Adrenal gland (tissue), 12 donors: ENCODE data around the gene CTSL. TPM values are rescaled to one million over a fixed set of nuclear protein-coding genes. Genes with fewer than 3 reads are reported as not detected.

ENCODE experiments used
- DNase-seq, 7 donors: peaks; one replicate each; pipeline ENCODE4 v3.0.0-alpha.2; 2019 to 2020
- H3K27ac ChIP-seq, 5 donors: fragments of 200-600 bp; sonication (generic) in 4 of 5; 1 replicate in 3 of 5; 2 replicates in 2 of 5; pipeline versions ENCODE4 v1.5.1 to v1.8.0; 2016 to 2020; ENCODE audit warnings: mild to moderate bottlenecking in 1 of 5
- H3K27me3 ChIP-seq: fragments of 200-600 bp; 2 replicates; pipeline ENCODE4 v1.8.0; 2021
- H3K36me3 ChIP-seq, 2 donors: fragments of 200-600 bp; replicated peaks in 1 of 2; 1 replicate in 1 of 2; 2 replicates in 1 of 2; pipeline versions ENCODE4 v1.5.1 to v1.8.0; 2018 to 2022
- H3K4me1 ChIP-seq, 2 donors: fragments of 200-600 bp; replicated peaks in 1 of 2; 1 replicate in 1 of 2; 2 replicates in 1 of 2; pipeline versions ENCODE4 v1.5.1 to v1.8.0; 2018 to 2021
- H3K4me3 ChIP-seq, 4 donors: fragments of 200-600 bp; sonication (generic) in 3 of 4; one replicate each; pipeline ENCODE4 v1.5.1; 2016 to 2018
- H3K9me3 ChIP-seq, 3 donors: fragments of 200-600 bp; sonication (generic) in 1 of 3; replicated peaks in 1 of 3; 1 replicate in 2 of 3; 2 replicates in 1 of 3; pipeline versions ENCODE4 v1.5.1 to v1.8.0; 2016 to 2021
- CTCF ChIP-seq, 6 experiments: fragments of 450-650 bp in 4 of 6; fragments of 200-600 bp in 2 of 6; sonication (generic) in 1 of 6; IDR thresholded peaks; 1 replicate in 5 of 6; 2 replicates in 1 of 6; pipeline versions ENCODE4 v1.5.1 to v1.8.0; 2016 to 2021; ENCODE audit warnings: antibody characterized with exemption in 6 of 6, mild to moderate bottlenecking in 2 of 6, moderate library complexity in 1 of 6
- POLR2A ChIP-seq, 2 donors: fragments of 450-650 bp; IDR thresholded peaks; one replicate each; pipeline ENCODE4 v1.6.1; 2017; ENCODE audit warnings: antibody characterized with exemption in 2 of 2, mild to moderate bottlenecking in 2 of 2, moderate library complexity in 1 of 2
- WGBS, 4 donors: extraction: QIAGEN DNeasy Blood & Tissue Kit in 2 of 4; methylation state at CpG; one replicate each; pipeline versions ENCODE4 v1.1.5 to v1.1.7; 2013 to 2017; 5-methylcytosine and 5-hydroxymethylcytosine counted together
- intact Hi-C, 2 donors: fragments of 100-400 bp; cut with DNase I; formaldehyde crosslinking; loops; one replicate each; pipeline versions ENCODE4 v1.14.1 to v1.15.0; 2022 to 2023
- polyA plus RNA-seq, 3 donors: library from polyadenylated mRNA; stranded (reverse); fragments of 200-250 nt in 2 of 3; fragments of 350-450 nt in 1 of 3; fragmentation: Illumina TruSeq in 1 of 3; extraction: RNeasy Lipid Tissue Mini Kit (QIAGEN cat#74804) in 1 of 3; gene quantifications; one replicate each; pipeline ENCODE4 v1.2.3, GENCODE V29; 2013 to 2014
- total RNA-seq, 9 donors: library from RNA; depleted of rRNA in 4 of 9; stranded (reverse); fragments of >200 nt in 4 of 9; fragments of 120-200 nt in 1 of 9; fragmentation: NEBNext Ultra II Directional in 1 of 9; extraction: Animal tissue kit (Norgen Biotek cat#: 25700) in 1 of 9; gene quantifications; one replicate each; pipeline versions ENCODE4 v1.1.0 to v1.2.4, GENCODE V29; 2013 to 2023
- donor health status: healthy with polysubstance abuse.
- donor health status: Bipolar disorder and iron deficiency.
- donor health status: DM: yes; HTN: yes; CAD: no.
- donor health status: DM: no; HTN: no; CAD: no.
- donor health status: DM: no; HTN: no; CAD: no.
- donor health status: DM: yes; HTN: yes; CAD: no.

The CTSL gene
- total and polyA plus RNA-seq, 12 donors, result 65.2 to 208 (median 136) TPM

GRCh38 chr9:87760529-87760928, 34.6 kb downstream of the CTSL start:
- TF ChIP-seq POLR2A (IDR thresholded peaks at IDR 0.05) (no peak), CTCF (IDR thresholded peaks at IDR 0.05) (no peak)
- Histone ChIP-seq H3K36me3 (no peaks in the 10 kb centered on the region), H3K4me1 (no peaks in the 10 kb centered on the region), H3K27me3 (peaks cover 5% of the 10 kb centered on the region), H3K27ac (no peak overlapping the region), H3K4me3 (no peak overlapping the region), H3K9me3 (no peaks in the 10 kb centered on the region)
- WGBS, 4 donors, result 84 to 94% (median 90%) methylated on average over 2 of the region's 2 CpGs
- DNase-seq, result no peak
- intact Hi-C loops, result no loop called here

- no peak for DNase-seq
- Histone ChIP-seq H3K4me3 (no peak overlapping the region), H3K27me3 (peaks cover 8% of the 10 kb centered on the region), H3K27ac (no peak overlapping the region), H3K36me3 (no peaks in the 10 kb centered on the region), H3K9me3 (no peaks in the 10 kb centered on the region), H3K4me1 (no peaks in the 10 kb centered on the region)
- intact Hi-C loops, result no loop called here
- TF ChIP-seq CTCF (IDR thresholded peaks at IDR 0.05), result no peak
- TF ChIP-seq POLR2A (IDR thresholded peaks at IDR 0.05), result no peak
- 76 to 86% (median 82%) methylated on average over 6 of the region's 6 CpGs for WGBS, 4 donors
Measured at GRCh38 chr9:87763286-87763685, 37.4 kb downstream of the CTSL start.

GRCh38 chr9:87765521-87765920, 39.6 kb downstream of the CTSL start:
- Histone ChIP-seq H3K4me3 (no peak overlapping the region), H3K4me1 (no peaks in the 10 kb centered on the region), H3K27ac (no peak overlapping the region), H3K9me3 (no peaks in the 10 kb centered on the region), H3K36me3 (no peaks in the 10 kb centered on the region), H3K27me3 (peaks cover 7% of the 10 kb centered on the region)
- no peak for TF ChIP-seq CTCF (IDR thresholded peaks at IDR 0.05)
- intact Hi-C loops, result no loop called here
- no peak for DNase-seq

GRCh38 chr9:87766697-87767096, 40.8 kb downstream of the CTSL start:
- Histone ChIP-seq H3K27ac (no peak overlapping the region), H3K9me3 (no peaks in the 10 kb centered on the region), H3K4me1 (no peaks in the 10 kb centered on the region), H3K4me3 (no peak overlapping the region), H3K27me3 (peaks cover 16% of the 10 kb centered on the region), H3K36me3 (no peaks in the 10 kb centered on the region)
- no peak for TF ChIP-seq CTCF (IDR thresholded peaks at IDR 0.05)
- TF ChIP-seq POLR2A (IDR thresholded peaks at IDR 0.05), result no peak
- DNase-seq, result no peak
- 27 to 68% (median 53%) methylated on average over 1 of the region's 1 CpG for WGBS, 4 donors
- intact Hi-C loops, result no loop called here
